ENCODE data around the gene PCDH17.

- TF ChIP-seq EZH2 (IDR thresholded peaks at IDR 0.05; ENCODE audit: borderline replicate concordance, low read depth, low read length, severe bottlenecking) (no peak), CTCF (IDR thresholded peaks at IDR 0.05; ENCODE audit: borderline replicate concordance, extremely low read depth, low read length, poor library complexity, severe bottlenecking) (no peak)
These were observed at the start of gene PCDH17 for GRCh38 chr13:57631596-57632275.
